Panc1 (cell line): ENCODE data around the gene SPATA1.

Experiments
- SIN3A ChIP-seq: IDR thresholded peaks from 2 replicates; pipeline ENCODE4 v1.6.1; 2012; ENCODE audit warnings: low read depth, mild to moderate bottlenecking, low read length, moderate library complexity, borderline replicate concordance; ENCODE audit not compliant: insufficient read depth
- TF ChIP-seq, protein P1 (sequence below): fragments of 450-650 bp; IDR thresholded peaks from 2 replicates; pipeline ENCODE4 v1.5.1; 2017; ENCODE audit warnings: mild to moderate bottlenecking

DNA sequence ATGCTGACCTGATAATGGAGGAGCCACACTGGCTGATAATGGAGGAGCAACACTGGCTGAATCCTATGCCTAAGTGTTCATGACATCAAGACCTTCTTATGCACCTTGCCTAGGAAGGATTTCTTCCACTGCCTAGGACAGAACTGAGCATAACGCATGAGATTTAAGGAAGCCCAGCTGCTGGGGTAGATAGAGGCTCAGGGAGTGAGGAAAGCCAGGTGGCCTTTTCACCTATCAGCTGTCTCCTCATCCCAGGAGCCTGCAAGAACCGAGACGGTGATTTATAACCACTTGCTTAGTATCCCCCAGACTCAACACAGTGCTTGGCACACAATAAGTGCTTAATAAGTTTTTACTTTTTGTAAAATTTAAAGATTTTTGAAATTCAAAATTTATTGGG lies 75.5 kb downstream of the SPATA1 start:
- TF ChIP-seq, protein P1, sequence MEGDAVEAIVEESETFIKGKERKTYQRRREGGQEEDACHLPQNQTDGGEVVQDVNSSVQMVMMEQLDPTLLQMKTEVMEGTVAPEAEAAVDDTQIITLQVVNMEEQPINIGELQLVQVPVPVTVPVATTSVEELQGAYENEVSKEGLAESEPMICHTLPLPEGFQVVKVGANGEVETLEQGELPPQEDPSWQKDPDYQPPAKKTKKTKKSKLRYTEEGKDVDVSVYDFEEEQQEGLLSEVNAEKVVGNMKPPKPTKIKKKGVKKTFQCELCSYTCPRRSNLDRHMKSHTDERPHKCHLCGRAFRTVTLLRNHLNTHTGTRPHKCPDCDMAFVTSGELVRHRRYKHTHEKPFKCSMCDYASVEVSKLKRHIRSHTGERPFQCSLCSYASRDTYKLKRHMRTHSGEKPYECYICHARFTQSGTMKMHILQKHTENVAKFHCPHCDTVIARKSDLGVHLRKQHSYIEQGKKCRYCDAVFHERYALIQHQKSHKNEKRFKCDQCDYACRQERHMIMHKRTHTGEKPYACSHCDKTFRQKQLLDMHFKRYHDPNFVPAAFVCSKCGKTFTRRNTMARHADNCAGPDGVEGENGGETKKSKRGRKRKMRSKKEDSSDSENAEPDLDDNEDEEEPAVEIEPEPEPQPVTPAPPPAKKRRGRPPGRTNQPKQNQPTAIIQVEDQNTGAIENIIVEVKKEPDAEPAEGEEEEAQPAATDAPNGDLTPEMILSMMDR, result no peak
- TF ChIP-seq SIN3A, result no peak
